ENCODE data around the gene CD300C.

GRCh38 chr17:74555427-74555940 lies 9.6 kb upstream of the CD300C start:
- TF ChIP-seq CTCF (IDR thresholded peaks at IDR 0.05; ENCODE audit: low read depth, low read length) (no peak), EZH2phosphoT487 (IDR thresholded peaks at IDR 0.05; ENCODE audit: low read depth) (no peak)

Data from OCI-LY3 (cell line).